Measurements from ENCODE around the gene IQGAP2. TPM values are rescaled to one million over a fixed set of nuclear protein-coding genes. Genes with fewer than 3 reads are reported as not detected.

IQGAP2 gene
- total RNA-seq, 1 experiment from 2014 or later = 0.59 TPM

GRCh38 chr5:76542241-76542640 is 139.2 kb downstream of the IQGAP2 start:
- POLR2A ChIA-PET = no interaction called here
- no TSS peak for BruUV-seq (replicated peaks)
- in situ Hi-C loops (cut with HindIII; ENCODE audit: low pct_unique_long_range_greater_than_20kb, low sequenced_read_pairs) = no loop called here
- Histone ChIP-seq H3K27me3 (ENCODE audit: control insufficient read depth, insufficient read depth, low read length) (peaks cover 2% of the 10 kb centered on the region; the same call in 1 of the 2 replicates), H3K27ac (ENCODE audit: low read length) (no peak overlapping the region), H3K9me3 (ENCODE audit: control insufficient read depth, insufficient read depth, low read depth, low read length) (no peaks in the 10 kb centered on the region), H3K4me1 (ENCODE audit: control insufficient read depth, insufficient read depth, low read length) (no peaks in the 10 kb centered on the region), H3K36me3 (ENCODE audit: control insufficient read depth, insufficient read depth, low read length) (no peaks in the 10 kb centered on the region), H3K4me3 (ENCODE audit: low read depth in 2 of 2, low read length in 2 of 2) (no peak overlapping the region)
- intact Hi-C loops (cut with micrococcal nuclease; ENCODE audit: unreplicated experiment) = no loop called here
- no peak for TF ChIP-seq REST (IDR thresholded peaks at IDR 0.05; ENCODE audit: insufficient read depth in 1 of 2, low read depth in 2 of 2, low read length in 1 of 2)
- TF ChIP-seq SIN3A (IDR thresholded peaks at IDR 0.05; ENCODE audit: borderline replicate concordance, insufficient read depth, low read depth, low read length) = no peak
- TF ChIP-seq TCF7L2 (IDR thresholded peaks at IDR 0.05; ENCODE audit: low read depth, low read length) = no peak
- no peak for TF ChIP-seq CTCF (IDR thresholded peaks at IDR 0.05)
- TF ChIP-seq POLR2AphosphoS5 (IDR thresholded peaks at IDR 0.05; ENCODE audit: low read depth, low read length) = no peak
- no peak for DNase-seq (ENCODE audit: low read depth, low spot score)
- ATAC-seq = no peak
- CTCF ChIA-PET = interaction anchor here (0.5 kb wide), 1 partner anchor 53 kb away, joined by 9 read pairs; no protein-coding TSS in a partner anchor

GRCh38 chr5:76542887-76543690 is 140.0 kb downstream of the IQGAP2 start:
- POLR2A ChIA-PET = interaction anchor here (0.6 kb wide), 1 partner anchor 91 kb away, joined by 7 read pairs; no protein-coding TSS in a partner anchor
- ATAC-seq (no peak), DNase-seq (ENCODE audit: low read depth, low spot score) (no peak)
- TF ChIP-seq CTCF (IDR thresholded peaks at IDR 0.05) (no peak), REST (IDR thresholded peaks at IDR 0.05; ENCODE audit: insufficient read depth in 1 of 2, low read depth in 2 of 2, low read length in 1 of 2) (no peak), TCF7L2 (IDR thresholded peaks at IDR 0.05; ENCODE audit: low read depth, low read length) (no peak), POLR2AphosphoS5 (IDR thresholded peaks at IDR 0.05; ENCODE audit: low read depth, low read length) (no peak), SIN3A (IDR thresholded peaks at IDR 0.05; ENCODE audit: borderline replicate concordance, insufficient read depth, low read depth, low read length) (no peak)
- intact Hi-C loops (cut with micrococcal nuclease; ENCODE audit: unreplicated experiment) = no loop called here
- peaks cover 2% of the 10 kb centered on the region; the same call in 1 of the 2 replicates for H3K27me3 ChIP-seq (ENCODE audit: control insufficient read depth, insufficient read depth, low read length)
- no peaks in the 10 kb centered on the region; the same call in 1 of the 2 replicates for H3K4me1 ChIP-seq (ENCODE audit: control insufficient read depth, insufficient read depth, low read length)
- no peak overlapping the region for H3K4me3 ChIP-seq (ENCODE audit: low read depth in 2 of 2, low read length in 2 of 2)
- in situ Hi-C loops (cut with HindIII; ENCODE audit: low pct_unique_long_range_greater_than_20kb, low sequenced_read_pairs) = no loop called here
- BruUV-seq (replicated peaks) = no TSS peak
- CTCF ChIA-PET = no interaction called here
- H3K9me3 ChIP-seq (ENCODE audit: control insufficient read depth, insufficient read depth, low read depth, low read length) = no peaks in the 10 kb centered on the region
- no peak overlapping the region for H3K27ac ChIP-seq (ENCODE audit: low read length)
- no peaks in the 10 kb centered on the region for H3K36me3 ChIP-seq (ENCODE audit: control insufficient read depth, insufficient read depth, low read length)
